Suppressor macrophage treated with lipopolysaccharide for 1 hour (primary cell): ENCODE measurements around the gene AKIRIN1.
A peak's percentile ranks its signal among the peaks of the same experiment; 100 is the strongest.
"Not testable (repeated sequence)": the region's sequence is repeated elsewhere in the genome, so short reads cannot be mapped to it uniquely, and the experiment has no call there.

Experiments
- DNase-seq, 3 donors: peaks; one replicate each; pipeline ENCODE4 v3.0.0-alpha.2; 2020 to 2022

The AKIRIN1 gene, protein sequence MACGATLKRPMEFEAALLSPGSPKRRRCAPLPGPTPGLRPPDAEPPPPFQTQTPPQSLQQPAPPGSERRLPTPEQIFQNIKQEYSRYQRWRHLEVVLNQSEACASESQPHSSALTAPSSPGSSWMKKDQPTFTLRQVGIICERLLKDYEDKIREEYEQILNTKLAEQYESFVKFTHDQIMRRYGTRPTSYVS

GRCh38 chr1:38990738-38991637 lies at the start of gene AKIRIN1:
TSS of gene AKIRIN1 (plus strand) at chr1:38991276. CDS start at chr1:38991381, 105 bp downstream.
- DNase-seq: peak; percentile 97 to 98 (median 98)

GRCh38 chr1:38941527-38942019 lies 49.5 kb upstream of the AKIRIN1 start, which contains the start of gene RHBDL2:
TSS of gene RHBDL2 (minus strand) at chr1:38941830. CDS start at chr1:38919212, 22,618 bp downstream.
- DNase-seq: no peak

GRCh38 chr1:38942664-38943428 lies 48.2 kb upstream of the AKIRIN1 start:
- no peak for DNase-seq

- no peak for DNase-seq
Measured at GRCh38 chr1:38944547-38944946, 46.5 kb upstream of the AKIRIN1 start.

- DNase-seq: no peak
Measured at GRCh38 chr1:38950553-38950952, 40.5 kb upstream of the AKIRIN1 start.

GRCh38 chr1:38953433-38953860 lies 37.6 kb upstream of the AKIRIN1 start:
- DNase-seq: no peak

- no peak for DNase-seq
Measured at GRCh38 chr1:38958967-38959366, 32.1 kb upstream of the AKIRIN1 start.

GRCh38 chr1:38962113-38962512 lies 29.0 kb upstream of the AKIRIN1 start:
- no peak for DNase-seq

DNA sequence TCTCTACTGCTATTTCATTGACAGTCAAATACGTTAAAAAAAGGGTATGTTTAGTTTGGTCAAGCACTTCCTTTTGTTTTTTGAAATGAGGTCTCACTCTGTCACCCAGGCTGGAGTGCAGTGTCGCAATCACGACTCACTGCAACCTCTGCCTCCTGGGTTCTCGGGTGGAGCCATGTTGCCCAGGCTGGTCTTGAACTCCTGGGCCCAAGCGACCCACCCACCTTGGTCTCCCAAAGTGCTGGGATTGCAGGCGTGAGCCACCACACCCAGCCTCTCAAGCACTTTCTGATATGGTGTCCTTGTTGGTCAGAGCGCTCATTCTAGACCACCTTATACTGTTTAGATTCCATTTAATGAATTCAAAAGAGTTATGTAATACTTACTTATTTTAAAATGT lies 28.5 kb upstream of the AKIRIN1 start:
- DNase-seq: peak; percentile 19 to 25 (median 20)

- no peak for DNase-seq
Measured at GRCh38 chr1:38964140-38964548, 26.9 kb upstream of the AKIRIN1 start.

- not testable (repeated sequence) for DNase-seq
Measured at GRCh38 chr1:38973145-38973544, 17.9 kb upstream of the AKIRIN1 start.

- DNase-seq: no peak
Measured at GRCh38 chr1:38973659-38974437, 17.2 kb upstream of the AKIRIN1 start.

- DNase-seq: not testable (repeated sequence)
Measured at GRCh38 chr1:38977399-38978244, 13.5 kb upstream of the AKIRIN1 start.

GRCh38 chr1:38978245-38978542 lies 12.9 kb upstream of the AKIRIN1 start:
- DNase-seq: not testable (repeated sequence)

GRCh38 chr1:38979380-38979779 lies 11.7 kb upstream of the AKIRIN1 start:
- not testable (repeated sequence) for DNase-seq

DNA sequence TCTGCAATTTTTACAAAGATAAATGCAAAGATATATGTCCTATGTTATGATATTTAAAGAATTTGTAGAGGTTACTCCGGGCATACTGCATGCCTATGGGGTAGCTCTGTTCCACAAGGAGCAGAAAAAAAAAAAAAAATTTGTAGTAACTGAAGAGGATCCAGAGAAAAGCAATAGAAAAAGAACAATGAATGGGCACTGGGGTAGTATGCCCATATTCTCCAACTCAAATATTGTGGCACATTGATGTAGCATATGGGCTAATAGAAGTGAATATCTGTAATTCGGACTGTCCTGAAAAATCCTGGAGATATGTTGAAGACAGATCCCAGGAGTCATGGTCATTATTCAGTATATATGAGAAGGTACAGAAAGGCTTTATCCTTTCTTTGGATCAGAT lies 1.1 kb upstream of the AKIRIN1 start:
- no peak for DNase-seq

DNA sequence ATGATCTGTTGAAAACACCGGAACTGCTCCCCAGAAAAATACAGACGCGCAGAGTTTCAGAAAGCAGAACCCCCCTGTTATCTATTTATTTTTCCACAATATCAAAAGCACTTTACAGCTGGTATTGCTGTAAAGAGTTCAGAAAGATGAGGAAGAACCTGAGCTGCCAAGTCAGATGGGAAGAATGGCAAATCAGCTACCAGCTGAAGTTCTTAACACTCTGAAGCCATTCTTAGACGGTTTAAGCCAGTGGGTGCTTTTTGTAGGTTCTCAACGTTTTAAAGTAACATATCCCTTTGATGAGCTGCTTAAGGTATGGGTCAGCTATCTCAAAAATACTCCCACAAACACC lies 714 bp upstream of the AKIRIN1 start:
- peak; percentile 18 to 24 (median 21) for DNase-seq

GRCh38 chr1:38991638-38992411 lies 749 bp downstream of the AKIRIN1 start:
- DNase-seq: peak; percentile 26 to 50 (median 32)

DNA sequence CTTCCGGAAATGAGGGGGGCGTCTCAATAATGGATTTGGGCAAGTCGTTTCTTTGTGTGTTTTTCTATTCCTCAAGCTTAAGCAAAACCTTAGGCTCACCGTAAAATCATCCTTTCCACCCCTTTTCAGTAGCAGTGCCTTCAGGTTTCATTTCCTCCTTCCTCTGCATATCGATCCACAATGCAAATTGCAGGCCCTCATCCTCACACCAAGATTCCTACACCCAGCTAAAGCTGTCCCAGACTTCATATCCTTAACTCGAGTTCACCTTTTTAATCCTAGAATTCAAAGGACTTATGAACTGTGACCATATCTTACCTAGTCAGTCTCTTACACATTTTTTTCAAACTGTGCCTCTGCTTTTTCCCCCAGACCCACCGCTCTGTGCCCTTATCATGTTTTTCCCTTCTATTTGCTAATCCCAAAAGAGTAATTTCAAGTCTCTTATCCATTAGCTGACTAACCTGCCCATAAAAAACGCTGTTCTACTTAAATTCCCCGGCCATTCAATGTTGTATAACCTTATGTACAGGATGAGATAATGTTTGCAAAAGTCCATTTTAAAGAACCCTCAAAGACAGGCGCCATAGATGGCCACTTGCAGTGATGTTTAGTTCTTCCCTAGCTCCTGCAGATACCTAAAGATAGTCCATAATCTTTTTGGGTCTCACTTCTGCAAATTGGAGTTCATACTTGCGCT lies 1.5 kb downstream of the AKIRIN1 start:
- DNase-seq: peak; percentile 15 to 37 (median 29)

GRCh38 chr1:38994196-38994595 lies 3.1 kb downstream of the AKIRIN1 start:
- no peak for DNase-seq
